ENCODE data around the gene VIT.

The VIT gene

GRCh38 chr2:36859366-36859792 is 162.9 kb downstream of the VIT start:
- no peak overlapping the region for H3K9ac ChIP-seq (ENCODE audit: low read depth, low read length, poor library complexity, severe bottlenecking)
- H3K4me1 ChIP-seq (ENCODE audit: insufficient read depth, low read length, poor library complexity, severe bottlenecking) = no peaks in the 10 kb centered on the region
- no peak overlapping the region for H3K4me3 ChIP-seq (ENCODE audit: low read length, poor library complexity, severe bottlenecking)
- H3K9me3 ChIP-seq (ENCODE audit: insufficient read depth, low read depth, low read length) = no peaks in the 10 kb centered on the region
- no peaks in the 10 kb centered on the region for H4K20me1 ChIP-seq (ENCODE audit: insufficient read depth, low read length, poor library complexity, severe bottlenecking)
- H3K27me3 ChIP-seq (ENCODE audit: insufficient read depth, low read length, poor library complexity, severe bottlenecking) = no peaks in the 10 kb centered on the region
- no peaks in the 10 kb centered on the region for H3K79me2 ChIP-seq (ENCODE audit: insufficient read depth, low read length)
- H3K4me2 ChIP-seq (ENCODE audit: low read depth, low read length, poor library complexity, severe bottlenecking) = no peak overlapping the region
- TF ChIP-seq CTCF (conservative IDR thresholded peaks at IDR 0.05; ENCODE audit: low read length) (no peak), EZH2phosphoT487 (IDR thresholded peaks at IDR 0.05; ENCODE audit: borderline replicate concordance) (no peak)
- no peaks in the 10 kb centered on the region for H3K9me2 ChIP-seq (replicated peaks; ENCODE audit: low read depth, low read length)
- no peak overlapping the region for H2AFZ ChIP-seq (ENCODE audit: low read length)
- H3K36me3 ChIP-seq (ENCODE audit: insufficient read depth, low read length) = peaks cover 15% of the 10 kb centered on the region; the same call in 1 of the 2 replicates
- H3F3A ChIP-seq (ENCODE audit: low read depth) = no peaks in the 10 kb centered on the region

- Histone ChIP-seq H3K9ac (ENCODE audit: low read depth, low read length, poor library complexity, severe bottlenecking) (no peak overlapping the region), H3K9me2 (replicated peaks; ENCODE audit: low read depth, low read length) (no peaks in the 10 kb centered on the region), H2AFZ (ENCODE audit: low read length) (no peak overlapping the region), H3K27me3 (ENCODE audit: insufficient read depth, low read length, poor library complexity, severe bottlenecking) (no peaks in the 10 kb centered on the region), H4K20me1 (ENCODE audit: insufficient read depth, low read length, poor library complexity, severe bottlenecking) (no peaks in the 10 kb centered on the region), H3K4me3 (ENCODE audit: low read length, poor library complexity, severe bottlenecking) (no peak overlapping the region), H3K36me3 (ENCODE audit: insufficient read depth, low read length) (peaks cover 24% of the 10 kb centered on the region; the same call in 1 of the 2 replicates), H3K79me2 (ENCODE audit: insufficient read depth, low read length) (no peaks in the 10 kb centered on the region), H3K4me2 (ENCODE audit: low read depth, low read length, poor library complexity, severe bottlenecking) (no peak overlapping the region), H3K4me1 (ENCODE audit: insufficient read depth, low read length, poor library complexity, severe bottlenecking) (no peaks in the 10 kb centered on the region), H3F3A (ENCODE audit: low read depth) (no peaks in the 10 kb centered on the region), H3K9me3 (ENCODE audit: insufficient read depth, low read depth, low read length) (no peaks in the 10 kb centered on the region)
- TF ChIP-seq CTCF (conservative IDR thresholded peaks at IDR 0.05; ENCODE audit: low read length) (no peak), EZH2phosphoT487 (IDR thresholded peaks at IDR 0.05; ENCODE audit: borderline replicate concordance) (no peak)
Observed at GRCh38 chr2:36861896-36862295, 165.4 kb downstream of the VIT start.

Data from Loucy (cell line).